GM19099 (cell line): ENCODE measurements around the gene LRCH4.

Source experiments
- POLR2A ChIP-seq: IDR thresholded peaks from 3 replicates; pipeline ENCODE4 v1.6.1; 2011; ENCODE audit warnings: low read depth; ENCODE audit not compliant: insufficient read length; ENCODE audit errors: extremely low read depth

Gene LRCH4

GRCh38 chr7:100585511-100586265 lies at the start of gene LRCH4:
Gene LRCH4 (minus strand): TSS chr7:100586129. CDS start chr7:100586100, 29 bp downstream.
- TF ChIP-seq POLR2A, result peak; percentile 98

GRCh38 chr7:100632951-100633717 lies 47.2 kb upstream of the LRCH4 start:
- TF ChIP-seq POLR2A, result peak; percentile 41

GRCh38 chr7:100630066-100630465 lies 44.1 kb upstream of the LRCH4 start:
- TF ChIP-seq POLR2A, result no peak

- no peak for TF ChIP-seq POLR2A
Measured at GRCh38 chr7:100629117-100629716, 43.3 kb upstream of the LRCH4 start.

- TF ChIP-seq POLR2A, result no peak
Measured at GRCh38 chr7:100627238-100627549, 41.3 kb upstream of the LRCH4 start.

GRCh38 chr7:100626530-100627237 lies 40.8 kb upstream of the LRCH4 start:
- TF ChIP-seq POLR2A, result peak; percentile 58

- no peak for TF ChIP-seq POLR2A
Measured at GRCh38 chr7:100626055-100626454, 40.1 kb upstream of the LRCH4 start.

GRCh38 chr7:100623951-100624824 lies 38.3 kb upstream of the LRCH4 start:
- TF ChIP-seq POLR2A, result no peak

- TF ChIP-seq POLR2A, result no peak
Measured at GRCh38 chr7:100621554-100621953, 35.6 kb upstream of the LRCH4 start.

- no peak for TF ChIP-seq POLR2A
Measured at GRCh38 chr7:100620804-100621203, 34.9 kb upstream of the LRCH4 start.

- no peak for TF ChIP-seq POLR2A
Measured at GRCh38 chr7:100620239-100620638, 34.3 kb upstream of the LRCH4 start.

- TF ChIP-seq POLR2A, result no peak
Measured at GRCh38 chr7:100614308-100614861, 28.5 kb upstream of the LRCH4 start.

GRCh38 chr7:100613412-100614175 lies 27.7 kb upstream of the LRCH4 start:
- TF ChIP-seq POLR2A, result no peak

GRCh38 chr7:100612730-100613390 lies 26.9 kb upstream of the LRCH4 start:
- TF ChIP-seq POLR2A, result no peak
